Sigmoid colon (tissue), 3 donors: Measurements from ENCODE around the gene SRPX.

Source experiments
- CTCF ChIP-seq, 4 experiments: fragments of 450-650 bp in 3 of 4; fragments of 200-600 bp in 1 of 4; IDR thresholded peaks; one replicate each; pipeline ENCODE4 v1.5.1; 2016 to 2019; ENCODE audit warnings: antibody characterized with exemption in 4 of 4, mild to moderate bottlenecking in 3 of 4, moderate library complexity in 2 of 4
- POLR2A ChIP-seq, 2 donors: fragments of 450-650 bp; IDR thresholded peaks; one replicate each; pipeline ENCODE4 v1.6.1; 2016; ENCODE audit warnings: antibody characterized with exemption in 2 of 2, mild to moderate bottlenecking in 2 of 2, moderate library complexity in 2 of 2

GRCh38 chrX:38154340-38154739 lies 66.3 kb downstream of the SRPX start:
- TF ChIP-seq CTCF (IDR thresholded peaks at IDR 0.05) (no peak), POLR2A (IDR thresholded peaks at IDR 0.05) (no peak)
